HepG2 (cell line): Measurements from ENCODE around the gene TLE1. TPM values are rescaled to one million over a fixed set of nuclear protein-coding genes. Genes with fewer than 3 reads are reported as not detected.
A peak's percentile ranks its signal among the peaks of the same experiment; 100 is the strongest.

Experiments
- CERS6 ChIP-seq: sonication (generic); formaldehyde crosslinking; IDR thresholded peaks from 2 replicates; pipeline ENCODE4 v1.5.0; 2020; ENCODE audit warnings: missing genetic modification reagents
- ELF1 ChIP-seq: sonication (generic); formaldehyde crosslinking; IDR thresholded peaks from 2 replicates; pipeline ENCODE4 v1.4.0; 2020; ENCODE audit warnings: missing genetic modification reagents
- GFI1 ChIP-seq: sonication (generic); formaldehyde crosslinking; IDR thresholded peaks from 2 replicates; pipeline ENCODE4 v1.5.0; 2020; ENCODE audit warnings: missing genetic modification reagents, mild to moderate bottlenecking, borderline replicate concordance
- IRF1 ChIP-seq: sonication (generic); formaldehyde crosslinking; IDR thresholded peaks from 2 replicates; pipeline ENCODE4 v1.4.0; 2020; ENCODE audit warnings: low read depth, mild to moderate bottlenecking, missing genetic modification reagents
- KLF9 ChIP-seq: IDR thresholded peaks from 2 replicates; pipeline ENCODE4 v1.6.1; 2016; ENCODE audit warnings: low read depth
- MIER3 ChIP-seq: IDR thresholded peaks from 2 replicates; pipeline ENCODE4 v1.6.1; 2016; ENCODE audit warnings: missing compliant biosample characterization, borderline replicate concordance
- U2AF1 ChIP-seq: fragments of 200-400 bp; formaldehyde crosslinking; optimal IDR thresholded peaks from 2 replicates; pipeline ENCODE3; 2017; ENCODE audit warnings: mild to moderate bottlenecking, low read depth, low read length
- ZBTB38 ChIP-seq: sonication (generic); formaldehyde crosslinking; IDR thresholded peaks from 2 replicates; pipeline ENCODE4 v1.5.1; 2020; ENCODE audit warnings: mild to moderate bottlenecking, missing genetic modification reagents
- ZHX1 ChIP-seq: sonication (generic); formaldehyde crosslinking; IDR thresholded peaks from 2 replicates; pipeline ENCODE4 v1.8.1; 2022; ENCODE audit warnings: low read depth, mild to moderate bottlenecking, missing genetic modification reagents
- ZNF10 ChIP-seq: sonication (generic); formaldehyde crosslinking; IDR thresholded peaks from 2 replicates; pipeline ENCODE4 v1.4.0; 2020; ENCODE audit warnings: mild to moderate bottlenecking, low read depth, missing genetic modification reagents, borderline replicate concordance
- ZNF124 ChIP-seq: sonication (generic); formaldehyde crosslinking; IDR thresholded peaks from 2 replicates; pipeline ENCODE4 v1.4.0; 2020; ENCODE audit warnings: missing genetic modification reagents
- ZNF235 ChIP-seq: sonication (generic); formaldehyde crosslinking; IDR thresholded peaks from 2 replicates; pipeline ENCODE4 v1.8.1; 2023; ENCODE audit warnings: mild to moderate bottlenecking, missing genetic modification reagents, borderline replicate concordance
- ZNF34 ChIP-seq: sonication (generic); formaldehyde crosslinking; IDR thresholded peaks from 2 replicates; pipeline ENCODE4 v1.4.0; 2020; ENCODE audit warnings: mild to moderate bottlenecking, missing genetic modification reagents, borderline replicate concordance
- ZNF430 ChIP-seq: sonication (generic); formaldehyde crosslinking; IDR thresholded peaks from 2 replicates; pipeline ENCODE4 v1.9.0; 2021; ENCODE audit warnings: mild to moderate bottlenecking, missing genetic modification reagents
- ZNF530 ChIP-seq: sonication (generic); formaldehyde crosslinking; IDR thresholded peaks from 2 replicates; pipeline ENCODE4 v1.5.0; 2020; ENCODE audit warnings: low read depth, mild to moderate bottlenecking, missing genetic modification reagents
- ZNF563 ChIP-seq: sonication (generic); formaldehyde crosslinking; IDR thresholded peaks from 2 replicates; pipeline ENCODE4 v1.8.0; 2022; ENCODE audit warnings: mild to moderate bottlenecking, moderate library complexity, missing genetic modification reagents
- ZNF615 ChIP-seq: sonication (generic); formaldehyde crosslinking; IDR thresholded peaks from 2 replicates; pipeline ENCODE4 v1.5.0; 2020; ENCODE audit warnings: mild to moderate bottlenecking, missing genetic modification reagents, borderline replicate concordance
- ZNF629 ChIP-seq: sonication (generic); formaldehyde crosslinking; conservative IDR thresholded peaks from 2 replicates; pipeline ENCODE4 v1.5.0; 2020; ENCODE audit warnings: missing genetic modification reagents
- ZNF660 ChIP-seq: sonication (generic); formaldehyde crosslinking; IDR thresholded peaks from 2 replicates; pipeline ENCODE4 v1.5.1; 2020; ENCODE audit warnings: mild to moderate bottlenecking, low read depth, missing genetic modification reagents, borderline replicate concordance
- polyA plus RNA-seq, 8 experiments: library from polyadenylated mRNA; depleted of rRNA in 3 of 8; stranded (reverse) in 7 of 8; unstranded in 1 of 8; fragments of >200 nt; fragmentation: Illumina TruSeq in 4 of 8; extraction: Trizol in 4 of 8; gene quantifications; 2 replicates each; pipeline versions ENCODE4 v1.2.1 to v1.2.3, GENCODE V29; 2011 to 2016; ENCODE audit warnings: low read depth in 4 of 8, missing spikeins in 1 of 8, mixed read lengths in 1 of 8; ENCODE audit not compliant: insufficient read depth in 1 of 8
- total RNA-seq, 5 experiments: library from RNA; depleted of rRNA; stranded (reverse); fragments of >200 nt; fragmentation: Illumina TruSeq; extraction: Trizol; gene quantifications; 2 replicates each; pipeline ENCODE4 v1.2.3, GENCODE V29; 2016; ENCODE audit warnings: low read depth in 1 of 5
- TF ChIP-seq, protein P1 (sequence below): IDR thresholded peaks from 2 replicates; pipeline ENCODE4 v1.6.1; 2016; ENCODE audit warnings: missing genetic modification reagents, missing compliant biosample characterization
- TF ChIP-seq, protein P2 (sequence below): IDR thresholded peaks from 2 replicates; pipeline ENCODE4 v1.6.1; 2016; ENCODE audit warnings: control low read depth
- TF ChIP-seq, protein P3 (sequence below): sonication (generic); formaldehyde crosslinking; IDR thresholded peaks from 2 replicates; pipeline ENCODE4 v1.5.0; 2020; ENCODE audit warnings: mild to moderate bottlenecking, low read depth, missing genetic modification reagents, borderline replicate concordance

TLE1 gene
- total and polyA plus RNA-seq, 2 of the 13 experiments (the other 11 are each of a cell fraction or from before 2014, with no cell fraction given), result 35.9 to 109 TPM

- TF ChIP-seq MIER3 (CRISPR knock-in tag), result peak; percentile 79; the same call in 1 of the 2 replicates
- TF ChIP-seq ZNF235 (CRISPR knock-in tag), result peak; percentile 39; the same call in 1 of the 2 replicates
- TF ChIP-seq ZNF124 (CRISPR knock-in tag), result no peak
- 0 out of 2 replicates have a peak, but pooled peaks have one; percentile 35 for TF ChIP-seq ZNF615
- no peak for TF ChIP-seq ZNF660 (CRISPR knock-in tag)
- peak; percentile 77 for TF ChIP-seq ELF1 (CRISPR knock-in tag)
- TF ChIP-seq GFI1, result peak; percentile 93
- peak; percentile 61 for TF ChIP-seq ZNF629 (CRISPR knock-in tag)
- TF ChIP-seq, protein P1, sequence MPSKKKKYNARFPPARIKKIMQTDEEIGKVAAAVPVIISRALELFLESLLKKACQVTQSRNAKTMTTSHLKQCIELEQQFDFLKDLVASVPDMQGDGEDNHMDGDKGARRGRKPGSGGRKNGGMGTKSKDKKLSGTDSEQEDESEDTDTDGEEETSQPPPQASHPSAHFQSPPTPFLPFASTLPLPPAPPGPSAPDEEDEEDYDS (CRISPR knock-in tag), result peak; percentile 72; the same call in 1 of the 2 replicates
- TF ChIP-seq ZNF34 (CRISPR knock-in tag), result 0 out of 2 replicates have a peak, but pooled peaks have one; percentile 44
- TF ChIP-seq ZHX1 (CRISPR knock-in tag), result peak; percentile 56; the same call in 1 of the 2 replicates
- no peak for TF ChIP-seq ZNF563 (CRISPR knock-in tag)
- TF ChIP-seq, protein P2, sequence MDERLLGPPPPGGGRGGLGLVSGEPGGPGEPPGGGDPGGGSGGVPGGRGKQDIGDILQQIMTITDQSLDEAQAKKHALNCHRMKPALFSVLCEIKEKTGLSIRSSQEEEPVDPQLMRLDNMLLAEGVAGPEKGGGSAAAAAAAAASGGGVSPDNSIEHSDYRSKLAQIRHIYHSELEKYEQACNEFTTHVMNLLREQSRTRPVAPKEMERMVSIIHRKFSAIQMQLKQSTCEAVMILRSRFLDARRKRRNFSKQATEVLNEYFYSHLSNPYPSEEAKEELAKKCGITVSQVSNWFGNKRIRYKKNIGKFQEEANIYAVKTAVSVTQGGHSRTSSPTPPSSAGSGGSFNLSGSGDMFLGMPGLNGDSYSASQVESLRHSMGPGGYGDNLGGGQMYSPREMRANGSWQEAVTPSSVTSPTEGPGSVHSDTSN (CRISPR knock-in tag), result peak; percentile 82
- TF ChIP-seq ZNF430 (CRISPR knock-in tag), result peak; percentile 59; the same call in 1 of the 2 replicates
- TF ChIP-seq IRF1 (CRISPR knock-in tag), result no peak
- TF ChIP-seq, protein P3, sequence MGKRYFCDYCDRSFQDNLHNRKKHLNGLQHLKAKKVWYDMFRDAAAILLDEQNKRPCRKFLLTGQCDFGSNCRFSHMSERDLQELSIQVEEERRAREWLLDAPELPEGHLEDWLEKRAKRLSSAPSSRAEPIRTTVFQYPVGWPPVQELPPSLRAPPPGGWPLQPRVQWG (CRISPR knock-in tag), result no peak
- TF ChIP-seq KLF9 (CRISPR knock-in tag), result no peak
- TF ChIP-seq CERS6 (CRISPR knock-in tag), result no peak
- TF ChIP-seq U2AF1, result no peak
- no peak for TF ChIP-seq ZNF10 (CRISPR knock-in tag)
- TF ChIP-seq ZBTB38 (CRISPR knock-in tag), result peak; percentile 34; the same call in 1 of the 2 replicates
- TF ChIP-seq ZNF530 (CRISPR knock-in tag), result no peak
These were observed 2.5 kb downstream of the TLE1 start (continued) for GRCh38 chr9:81686614-81687520.
